CD4-positive, alpha-beta T cell (primary cell): Measurements from ENCODE around the gene P4HA3. TPM values are rescaled to one million over a fixed set of nuclear protein-coding genes. Genes with fewer than 3 reads are reported as not detected.

Experiments
- ATAC-seq: fragments of 200-7000 bp; cut with Tn5 transposase; one replicate; pipeline ENCODE4 v1.10.0; 2022; ENCODE audit warnings: mild to moderate bottlenecking; ENCODE audit not compliant: poor library complexity
- CTCF ChIA-PET: fragments of 350-600 bp; sonication (Branson Sonifier 250); formaldehyde crosslinking; loops from one replicate; lab custom pipeline; 2021; ENCODE audit warnings: antibody characterized with exemption, inconsistent platforms; lab: Charles Lee
- POLR2A ChIA-PET: fragments of 350-600 bp; sonication (Branson Sonifier 250); formaldehyde crosslinking; loops from one replicate; lab custom pipeline; 2021; ENCODE audit warnings: antibody characterized with exemption, inconsistent platforms; lab: Charles Lee
- DNase-seq, 14 experiments: peaks; one replicate each; pipeline ENCODE4 v3.0.0-alpha.2; 2013 to 2020; ENCODE audit warnings: mixed read lengths in 2 of 14
- H3K27ac ChIP-seq, 2 donors: one replicate each; pipeline versions ENCODE4 v1.5.1 to v1.7.0; 2013; ENCODE audit warnings: low read length in 2 of 2, low read depth in 1 of 2, mild to moderate bottlenecking in 1 of 2
- H3K27me3 ChIP-seq, 2 experiments: 1 replicate in 1 of 2; 2 replicates in 1 of 2; pipeline versions ENCODE4 v1.6.1 to v1.7.0; 2013; ENCODE audit warnings: low read length in 2 of 2, control low read depth in 1 of 2, mild to moderate bottlenecking in 1 of 2, moderate library complexity in 1 of 2; ENCODE audit not compliant: insufficient read depth in 2 of 2, control insufficient read depth in 1 of 2
- H3K36me3 ChIP-seq: one replicate; pipeline ENCODE4 v1.6.1; 2013; ENCODE audit warnings: low read length, control low read depth; ENCODE audit not compliant: insufficient read depth
- H3K4me1 ChIP-seq: one replicate; pipeline ENCODE4 v1.6.1; 2013; ENCODE audit warnings: low read length, control low read depth; ENCODE audit not compliant: insufficient read depth
- H3K4me3 ChIP-seq: one replicate; pipeline ENCODE4 v1.5.1; 2013; ENCODE audit warnings: mild to moderate bottlenecking, low read length, moderate library complexity
- H3K9me3 ChIP-seq, 2 experiments: 1 replicate in 1 of 2; 2 replicates in 1 of 2; pipeline versions ENCODE4 v1.6.1 to v1.7.0; 2013; ENCODE audit warnings: low read length in 2 of 2, mild to moderate bottlenecking in 2 of 2, control low read depth in 1 of 2, moderate library complexity in 1 of 2; ENCODE audit not compliant: control insufficient read depth in 1 of 2, insufficient read depth in 1 of 2
- H3K27ac Mint-ChIP-seq: one replicate; pipeline ENCODE4 v1.8.0; 2020; ENCODE audit warnings: mixed read lengths
- H3K27me3 Mint-ChIP-seq: one replicate; pipeline ENCODE4 v1.8.0; 2021; ENCODE audit warnings: mixed read lengths
- H3K36me3 Mint-ChIP-seq: one replicate; pipeline ENCODE4 v1.8.0; 2021; ENCODE audit warnings: low read depth, mixed read lengths
- H3K4me1 Mint-ChIP-seq: one replicate; pipeline ENCODE4 v1.8.0; 2021; ENCODE audit warnings: low read depth, mixed read lengths
- H3K4me3 Mint-ChIP-seq: one replicate; pipeline ENCODE4 v1.8.0; 2020; ENCODE audit warnings: mild to moderate bottlenecking, mixed read lengths
- H3K9me3 Mint-ChIP-seq: one replicate; pipeline ENCODE4 v1.8.0; 2020; ENCODE audit warnings: mixed read lengths
- CTCF ChIP-seq: fragments of 200-600 bp; IDR thresholded peaks from one replicate; pipeline ENCODE4 v1.8.0; 2022; ENCODE audit warnings: antibody characterized with exemption, mild to moderate bottlenecking
- intact Hi-C, 2 experiments: fragments of 100-400 bp; cut with DNase I in 1 of 2; cut with micrococcal nuclease in 1 of 2; formaldehyde crosslinking; loops; one replicate each; pipeline versions ENCODE4 v1.15.1 to v1.9.0; 2023 to 2025; cut with DNase I, micrococcal nuclease
- total RNA-seq, 174 experiments: library from RNA in 2 of 174; stranded (reverse) in 2 of 174; gene quantifications; one replicate each; pipeline ENCODE4 v1.2.3 and lab custom pipeline; 2021 to 2026

P4HA3 gene
- total RNA-seq, 2 experiments from 2014 or later = not detected

- no peak overlapping the region for H3K4me3 Mint-ChIP-seq
- no peaks in the 10 kb centered on the region for H3K4me1 Mint-ChIP-seq
- DNase-seq (no peak), ATAC-seq (no peak)
- no peak overlapping the region for H3K27ac Mint-ChIP-seq
- no peak for TF ChIP-seq CTCF
- Histone ChIP-seq H3K27me3 (no peaks in the 10 kb centered on the region), H3K9me3 (no peaks in the 10 kb centered on the region), H3K36me3 (no peaks in the 10 kb centered on the region), H3K4me3 (no peak overlapping the region), H3K4me1 (no peaks in the 10 kb centered on the region), H3K27ac (no peak overlapping the region)
- ChIA-PET CTCF (no interaction called here), POLR2A (no interaction called here)
- H3K27me3 Mint-ChIP-seq = peaks cover 2% of the 10 kb centered on the region
- no peaks in the 10 kb centered on the region for H3K9me3 Mint-ChIP-seq
- intact Hi-C loops = no loop called here
- no peaks in the 10 kb centered on the region for H3K36me3 Mint-ChIP-seq
Measured at GRCh38 chr11:74278103-74278502, 33.3 kb downstream of the P4HA3 start.

- Mint-ChIP-seq H3K36me3 (no peaks in the 10 kb centered on the region), H3K9me3 (no peaks in the 10 kb centered on the region), H3K4me1 (no peaks in the 10 kb centered on the region), H3K27ac (no peak overlapping the region), H3K4me3 (no peak overlapping the region), H3K27me3 (peaks cover 8% of the 10 kb centered on the region)
- Histone ChIP-seq H3K9me3 (no peaks in the 10 kb centered on the region), H3K4me3 (no peak overlapping the region), H3K27ac (no peak overlapping the region), H3K27me3 (no peaks in the 10 kb centered on the region), H3K36me3 (no peaks in the 10 kb centered on the region), H3K4me1 (no peaks in the 10 kb centered on the region)
- ATAC-seq = no peak
- ChIA-PET POLR2A (no interaction called here), CTCF (no interaction called here)
- no peak for TF ChIP-seq CTCF
- no peak for DNase-seq
- intact Hi-C loops = no loop called here
Measured at GRCh38 chr11:74276581-74276980, 34.9 kb downstream of the P4HA3 start.

GRCh38 chr11:74272276-74272675 is 39.2 kb downstream of the P4HA3 start:
- intact Hi-C loops = no loop called here
- H3K4me3 ChIP-seq = no peak overlapping the region
- Mint-ChIP-seq H3K9me3 (no peaks in the 10 kb centered on the region), H3K4me3 (no peak overlapping the region), H3K4me1 (peaks cover 26% of the 10 kb centered on the region), H3K36me3 (no peaks in the 10 kb centered on the region), H3K27ac (no peak overlapping the region), H3K27me3 (peaks cover 8% of the 10 kb centered on the region)
- H3K4me1 ChIP-seq = peaks cover 6% of the 10 kb centered on the region
- H3K9me3 ChIP-seq = no peaks in the 10 kb centered on the region
- H3K27ac ChIP-seq = no peak overlapping the region
- ChIA-PET POLR2A (no interaction called here), CTCF (no interaction called here)
- H3K36me3 ChIP-seq = no peaks in the 10 kb centered on the region
- H3K27me3 ChIP-seq = no peaks in the 10 kb centered on the region
- TF ChIP-seq CTCF = no peak
- DNase-seq (no peak), ATAC-seq (no peak)
